Caco-2 (cell line): ENCODE results near the gene MRPL38. TPM values are rescaled to one million over a fixed set of nuclear protein-coding genes. Genes with fewer than 3 reads are reported as not detected.

Experiments used
- BruUV-seq: library from RNA; stranded (reverse); fragments of 400-500 nt; replicated peaks from 2 replicates; lab custom pipeline; 2021; lab: Mats Ljungman, UMichigan
- CTCF ChIA-PET: fragments of 300-600 bp; sonication (Branson Sonifier 250); formaldehyde crosslinking; loops from one replicate; lab custom pipeline; 2022; ENCODE audit warnings: antibody characterized with exemption; lab: Charles Lee
- POLR2A ChIA-PET: fragments of 300-600 bp; sonication (Branson Sonifier 250); formaldehyde crosslinking; loops from one replicate; lab custom pipeline; 2022; ENCODE audit warnings: antibody characterized with exemption; lab: Charles Lee
- DNase-seq, 2 experiments: peaks; one replicate each; pipeline versions ENCODE4 v3.0.0 to v3.0.0-alpha.2; 2020 to 2022
- H3K27me3 ChIP-seq: replicated peaks from 2 replicates; pipeline ENCODE4 v1.6.0; 2011; ENCODE audit warnings: low read length; ENCODE audit not compliant: control insufficient read depth, insufficient read depth
- H3K36me3 ChIP-seq: 2 replicates; pipeline ENCODE4 v1.5.1; 2011; ENCODE audit warnings: low read length; ENCODE audit not compliant: control insufficient read depth, insufficient read depth
- H3K4me1 ChIP-seq: fragments of 250-450 bp; sonication (Bioruptor Pico); 2 replicates; pipeline ENCODE4 v1.5.1; 2020; ENCODE audit warnings: mild to moderate bottlenecking
- H3K4me3 ChIP-seq: 2 replicates; pipeline ENCODE4 v1.5.1; 2011; ENCODE audit warnings: low read depth, mild to moderate bottlenecking, control low read depth, low read length
- H3K9me3 ChIP-seq: fragments of 250-450 bp; sonication (Bioruptor Pico); 2 replicates; pipeline ENCODE4 v1.5.1; 2020; ENCODE audit warnings: mild to moderate bottlenecking, moderate library complexity
- H3K27ac Mint-ChIP-seq: one replicate; pipeline ENCODE4 v1.8.0; 2022; ENCODE audit warnings: mixed read lengths; ENCODE audit not compliant: unreplicated experiment
- H3K27me3 Mint-ChIP-seq: one replicate; pipeline ENCODE4 v1.8.0; 2022; ENCODE audit warnings: mixed read lengths; ENCODE audit not compliant: insufficient read depth, unreplicated experiment
- H3K36me3 Mint-ChIP-seq: one replicate; pipeline ENCODE4 v1.8.0; 2022; ENCODE audit warnings: mild to moderate bottlenecking, mixed read lengths; ENCODE audit not compliant: insufficient read depth, unreplicated experiment
- H3K4me1 Mint-ChIP-seq: one replicate; pipeline ENCODE4 v1.8.0; 2022; ENCODE audit warnings: low read depth, mixed read lengths; ENCODE audit not compliant: unreplicated experiment
- H3K4me3 Mint-ChIP-seq: one replicate; pipeline ENCODE4 v1.8.0; 2022; ENCODE audit warnings: mild to moderate bottlenecking, moderate library complexity, mixed read lengths; ENCODE audit not compliant: unreplicated experiment
- H3K9me3 Mint-ChIP-seq: one replicate; pipeline ENCODE4 v1.8.0; 2022; ENCODE audit warnings: mixed read lengths; ENCODE audit not compliant: unreplicated experiment
- CTCF ChIP-seq, 2 experiments: fragments of 200-600 bp in 1 of 2; IDR thresholded peaks; 1 replicate in 1 of 2; 2 replicates in 1 of 2; pipeline versions ENCODE4 v1.5.1 to v1.8.0; 2011 to 2022; ENCODE audit warnings: antibody characterized with exemption in 1 of 2, control low read depth in 1 of 2, inconsistent platforms in 1 of 2, low read depth in 1 of 2, low read length in 1 of 2, mild to moderate bottlenecking in 1 of 2, moderate library complexity in 1 of 2; ENCODE audit not compliant: insufficient read depth in 1 of 2, severe bottlenecking in 1 of 2, unreplicated experiment in 1 of 2
- intact Hi-C: fragments of 100-400 bp; cut with micrococcal nuclease; formaldehyde crosslinking; loops from one replicate; pipeline ENCODE4 v1.10.0; 2022; ENCODE audit not compliant: unreplicated experiment
- total RNA-seq: library from RNA; stranded (reverse); gene quantifications from 2 replicates; pipeline ENCODE4 v1.2.3, GENCODE V29; 2022

MRPL38 gene
- total RNA-seq, 1 experiment from 2014 or later: 163 TPM

- intact Hi-C loops: no loop called here
- Histone ChIP-seq H3K27me3 (no peaks in the 10 kb centered on the region), H3K4me1 (peaks cover 22% of the 10 kb centered on the region), H3K4me3 (no peak overlapping the region), H3K36me3 (no peaks in the 10 kb centered on the region), H3K9me3 (0 out of 2 replicates have a peak, but pooled peaks cover 5% of the 10 kb centered on the region)
- TF ChIP-seq CTCF (IDR thresholded peaks at IDR 0.05; ENCODE audit: insufficient read depth in 1 of 2, low read depth in 1 of 2, low read length in 1 of 2, severe bottlenecking in 1 of 2, unreplicated experiment in 1 of 2): no peak
- H3K4me3 Mint-ChIP-seq: no peak overlapping the region
- ChIA-PET CTCF (interaction anchor here (0.7 kb wide), 1 partner anchor 19 kb away, joined by 5 read pairs; no protein-coding TSS in a partner anchor), POLR2A (no interaction called here)
- H3K27ac Mint-ChIP-seq: no peak overlapping the region
- BruUV-seq: no TSS peak
- peaks cover 6% of the 10 kb centered on the region for H3K4me1 Mint-ChIP-seq
- H3K27me3 Mint-ChIP-seq: no peaks in the 10 kb centered on the region
- H3K36me3 Mint-ChIP-seq: peaks cover 5% of the 10 kb centered on the region
- H3K9me3 Mint-ChIP-seq: no peaks in the 10 kb centered on the region
- DNase-seq: no peak
Observed at GRCh38 chr17:75933808-75934207, 29.1 kb upstream of the MRPL38 start.

- Histone ChIP-seq H3K4me3 (no peak overlapping the region), H3K9me3 (0 out of 2 replicates have a peak, but pooled peaks cover 5% of the 10 kb centered on the region), H3K4me1 (peaks cover 22% of the 10 kb centered on the region), H3K36me3 (no peaks in the 10 kb centered on the region), H3K27me3 (no peaks in the 10 kb centered on the region)
- POLR2A ChIA-PET: interaction anchor here (0.7 kb wide), 1 partner anchor 9 kb away, joined by 3 read pairs; no protein-coding TSS in a partner anchor
- Mint-ChIP-seq H3K4me1 (peaks cover 6% of the 10 kb centered on the region), H3K27ac (no peak overlapping the region), H3K4me3 (peak overlapping the region; percentile 19), H3K36me3 (peaks cover 5% of the 10 kb centered on the region), H3K9me3 (no peaks in the 10 kb centered on the region), H3K27me3 (no peaks in the 10 kb centered on the region)
- BruUV-seq: no TSS peak
- CTCF ChIA-PET: no interaction called here
- intact Hi-C loops: no loop called here
- peak in 1 of 2 experiments; percentile 47 for DNase-seq
- TF ChIP-seq CTCF (IDR thresholded peaks at IDR 0.05; ENCODE audit: insufficient read depth in 1 of 2, low read depth in 1 of 2, low read length in 1 of 2, severe bottlenecking in 1 of 2, unreplicated experiment in 1 of 2): no peak
Observed at GRCh38 chr17:75932852-75933251, 28.2 kb upstream of the MRPL38 start.

GRCh38 chr17:75931062-75931461 lies 26.4 kb upstream of the MRPL38 start:
- intact Hi-C loops: no loop called here
- H3K36me3 ChIP-seq: no peaks in the 10 kb centered on the region
- no peak for TF ChIP-seq CTCF (IDR thresholded peaks at IDR 0.05; ENCODE audit: insufficient read depth in 1 of 2, low read depth in 1 of 2, low read length in 1 of 2, severe bottlenecking in 1 of 2, unreplicated experiment in 1 of 2)
- H3K4me3 ChIP-seq: no peak overlapping the region
- H3K27me3 ChIP-seq: no peaks in the 10 kb centered on the region
- H3K4me1 ChIP-seq: peaks cover 22% of the 10 kb centered on the region
- BruUV-seq: no TSS peak
- Mint-ChIP-seq H3K4me1 (peaks cover 6% of the 10 kb centered on the region), H3K27ac (no peak overlapping the region), H3K36me3 (peaks cover 5% of the 10 kb centered on the region), H3K9me3 (no peaks in the 10 kb centered on the region), H3K27me3 (no peaks in the 10 kb centered on the region), H3K4me3 (no peak overlapping the region)
- H3K9me3 ChIP-seq: 0 out of 2 replicates have a peak, but pooled peaks cover 5% of the 10 kb centered on the region
- ChIA-PET POLR2A (no interaction called here), CTCF (no interaction called here)
- DNase-seq: no peak
